Lung (tissue), 12 donors: Measurements from ENCODE around the gene WAPL. TPM values are rescaled to one million over a fixed set of nuclear protein-coding genes. Genes with fewer than 3 reads are reported as not detected.
A peak's percentile ranks its signal among the peaks of the same experiment; 100 is the strongest.

ENCODE experiments used
- ATAC-seq: fragments of 200-7000 bp; cut with Tn5 transposase; one replicate; pipeline ENCODE4 v1.9.1; 2020; ENCODE audit warnings: moderate number of reproducible peaks; ENCODE audit not compliant: insufficient read depth, low FRiP score
- DNase-seq, 3 donors: peaks; one replicate each; pipeline ENCODE4 v3.0.0-alpha.2; 2013 to 2017
- H3K27ac ChIP-seq, 2 donors: one replicate each; pipeline ENCODE4 v1.5.1; 2013; ENCODE audit warnings: mild to moderate bottlenecking in 2 of 2, moderate library complexity in 2 of 2, control low read depth in 1 of 2, inconsistent platforms in 1 of 2, low read depth in 1 of 2, low read length in 1 of 2
- H3K27me3 ChIP-seq, 3 donors: one replicate each; pipeline ENCODE4 v1.5.1; 2013; ENCODE audit warnings: low read length in 2 of 3; ENCODE audit not compliant: control insufficient read depth in 3 of 3, insufficient read depth in 3 of 3
- H3K36me3 ChIP-seq, 4 donors: one replicate each; pipeline ENCODE4 v1.5.1; 2013; ENCODE audit warnings: low read length in 4 of 4, mild to moderate bottlenecking in 1 of 4, moderate library complexity in 1 of 4; ENCODE audit not compliant: control insufficient read depth in 4 of 4, insufficient read depth in 4 of 4
- H3K4me1 ChIP-seq, 5 donors: one replicate each; pipeline ENCODE4 v1.5.1; 2013; ENCODE audit warnings: low read length in 5 of 5, mild to moderate bottlenecking in 2 of 5, moderate library complexity in 1 of 5; ENCODE audit not compliant: control insufficient read depth in 5 of 5, insufficient read depth in 5 of 5
- H3K4me3 ChIP-seq: one replicate; pipeline ENCODE4 v1.5.1; 2013; ENCODE audit warnings: mild to moderate bottlenecking, control low read depth, moderate library complexity
- H3K9ac ChIP-seq, 2 donors: one replicate each; pipeline ENCODE4 v1.5.1; 2013; ENCODE audit warnings: low read length in 2 of 2, control low read depth in 1 of 2; ENCODE audit not compliant: insufficient read depth in 1 of 2
- H3K9me3 ChIP-seq, 4 donors: one replicate each; pipeline ENCODE4 v1.5.1; 2013; ENCODE audit warnings: low read length in 3 of 4, mild to moderate bottlenecking in 1 of 4, moderate library complexity in 1 of 4; ENCODE audit not compliant: control insufficient read depth in 4 of 4, insufficient read depth in 3 of 4
- CTCF ChIP-seq: IDR thresholded peaks from 2 replicates; pipeline ENCODE4 v1.5.1; 2012; ENCODE audit warnings: mild to moderate bottlenecking; ENCODE audit errors: control extremely low read depth, extremely low read depth
- WGBS, 2 donors: extraction: QIAGEN DNeasy Blood & Tissue Kit; methylation state at CpG; one replicate each; pipeline ENCODE4 v1.1.7; 2013; 5-methylcytosine and 5-hydroxymethylcytosine counted together
- polyA plus RNA-seq, 2 donors: library from polyadenylated mRNA; stranded (reverse); fragments of 200-250 nt; gene quantifications; one replicate each; pipeline ENCODE4 v1.2.1, GENCODE V29; 2013
- total RNA-seq, 2 donors: library from RNA; depleted of rRNA in 1 of 2; stranded (reverse); fragments of >200 nt in 1 of 2; gene quantifications; one replicate each; pipeline ENCODE4 v1.2.1, GENCODE V29; 2014 to 2021
- donor health status: control.
- donor health status: control.
- donor health status: Bipolar disorder and iron deficiency.
- donor health status: healthy.
- donor health status: DM: yes; HTN: yes; CAD: no.

WAPL gene
- total and polyA plus RNA-seq, 4 donors, result 15.0 to 67.8 (median 24.0) TPM

- Histone ChIP-seq H3K4me3 (no peak overlapping the region), H3K36me3 (no peaks in the 10 kb centered on the region), H3K9ac (no peak overlapping the region), H3K27me3 (no peaks in the 10 kb centered on the region), H3K27ac (no peak overlapping the region), H3K9me3 (no peaks in the 10 kb centered on the region), H3K4me1 (peaks cover 2 to 25% (median 15%) of the 10 kb centered on the region in 5 donors)
- ATAC-seq, result no peak
- WGBS, 2 donors, result 44 to 73% methylated on average over 1 of the region's 1 CpG
- no peak for TF ChIP-seq CTCF
- peak; percentile 56 to 71 (median 63) for DNase-seq
Measured at GRCh38 chr10:86524225-86524962, 2.8 kb upstream of the WAPL start.

- H3K36me3 ChIP-seq, result no peaks in the 10 kb centered on the region
- no peak overlapping the region for H3K4me3 ChIP-seq
- ATAC-seq (no peak), DNase-seq (no peak)
- no peaks in the 10 kb centered on the region for H3K9me3 ChIP-seq
- no peak for TF ChIP-seq CTCF
- no peak overlapping the region for H3K9ac ChIP-seq
- no peaks in the 10 kb centered on the region for H3K27me3 ChIP-seq
- peaks cover 2 to 25% (median 15%) of the 10 kb centered on the region in 5 donors for H3K4me1 ChIP-seq
- no peak overlapping the region for H3K27ac ChIP-seq
- WGBS, 2 donors, result 33 to 49% methylated on average over 1 of the region's 1 CpG
Measured at GRCh38 chr10:86523348-86523747, 1.8 kb upstream of the WAPL start.

- no peak for ATAC-seq
- peak in 2 of 3 donors; percentile 51 to 55 for DNase-seq
- Histone ChIP-seq H3K4me3 (no peak overlapping the region), H3K36me3 (peaks cover 0 to 2% (median under 1%) of the 10 kb centered on the region in 4 donors), H3K9ac (peak overlapping the region in 1 of 2 donors; percentile 63), H3K27ac (peak overlapping the region in 1 of 2 donors; percentile 98), H3K9me3 (no peaks in the 10 kb centered on the region), H3K4me1 (peaks cover 2 to 25% (median 15%) of the 10 kb centered on the region in 5 donors), H3K27me3 (no peaks in the 10 kb centered on the region)
- no peak for TF ChIP-seq CTCF
- WGBS, 2 donors, result 25 to 27% methylated on average over 11 of the region's 11 CpGs
Measured at GRCh38 chr10:86522510-86522855, 891 bp upstream of the WAPL start.
